Measurements from ENCODE around the gene PINK1.

PINK1 gene

DNA sequence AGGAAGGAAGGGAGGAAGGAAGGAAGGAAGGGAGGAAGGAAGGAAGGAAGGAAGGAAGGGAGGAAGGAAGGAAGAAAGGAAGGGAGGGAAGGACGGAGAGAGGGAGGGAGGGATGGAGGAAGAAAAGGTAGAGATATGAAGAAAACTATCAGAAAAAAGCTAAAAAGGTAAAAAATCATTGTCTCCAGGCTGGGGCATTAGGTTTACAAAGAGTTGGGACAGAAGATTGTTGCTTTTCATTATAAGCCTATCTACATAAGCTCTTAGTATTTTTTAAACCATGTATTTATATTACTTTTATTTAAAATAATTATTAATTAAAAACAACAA, 7.2 kb upstream of the PINK1 start:
- no peak overlapping the region for H3K4me3 ChIP-seq (ENCODE audit: low read depth, low read length)
- no peak for DNase-seq (ENCODE audit: low read depth)
- in situ Hi-C loops (cut with HindIII; ENCODE audit: low sequenced_read_pairs), result loop anchor here (25.0 kb wide), 1 partner anchor 89 kb away; no protein-coding TSS in a partner anchor
- TF ChIP-seq CTCF (IDR thresholded peaks at IDR 0.05; ENCODE audit: low read depth, low read length, missing control alignments), result no peak

- DNase-seq (ENCODE audit: low read depth), result no peak
- no peak overlapping the region for H3K4me3 ChIP-seq (ENCODE audit: low read depth, low read length)
- no peak for TF ChIP-seq CTCF (IDR thresholded peaks at IDR 0.05; ENCODE audit: low read depth, low read length, missing control alignments)
- in situ Hi-C loops (cut with HindIII; ENCODE audit: low sequenced_read_pairs), result loop anchor here (25.0 kb wide), 1 partner anchor 89 kb away; no protein-coding TSS in a partner anchor
These were observed 6.7 kb upstream of the PINK1 start for GRCh38 chr1:20626524-20626923.

GRCh38 chr1:20630729-20631128, 2.5 kb upstream of the PINK1 start:
- no peak for DNase-seq (ENCODE audit: low read depth)
- no peak for TF ChIP-seq CTCF (IDR thresholded peaks at IDR 0.05; ENCODE audit: low read depth, low read length, missing control alignments)
- in situ Hi-C loops (cut with HindIII; ENCODE audit: low sequenced_read_pairs), result loop anchor here (25.0 kb wide), 1 partner anchor 93 kb away; no protein-coding TSS in a partner anchor
- no peak overlapping the region for H3K4me3 ChIP-seq (ENCODE audit: low read depth, low read length)

- in situ Hi-C loops (cut with HindIII; ENCODE audit: low sequenced_read_pairs), result loop anchor here (25.0 kb wide), 1 partner anchor 95 kb away; no protein-coding TSS in a partner anchor
- H3K4me3 ChIP-seq (ENCODE audit: low read depth, low read length), result no peak overlapping the region
- DNase-seq (ENCODE audit: low read depth), result no peak
- TF ChIP-seq CTCF (IDR thresholded peaks at IDR 0.05; ENCODE audit: low read depth, low read length, missing control alignments), result no peak
These were observed 872 bp upstream of the PINK1 start for GRCh38 chr1:20632386-20632785.

DNA sequence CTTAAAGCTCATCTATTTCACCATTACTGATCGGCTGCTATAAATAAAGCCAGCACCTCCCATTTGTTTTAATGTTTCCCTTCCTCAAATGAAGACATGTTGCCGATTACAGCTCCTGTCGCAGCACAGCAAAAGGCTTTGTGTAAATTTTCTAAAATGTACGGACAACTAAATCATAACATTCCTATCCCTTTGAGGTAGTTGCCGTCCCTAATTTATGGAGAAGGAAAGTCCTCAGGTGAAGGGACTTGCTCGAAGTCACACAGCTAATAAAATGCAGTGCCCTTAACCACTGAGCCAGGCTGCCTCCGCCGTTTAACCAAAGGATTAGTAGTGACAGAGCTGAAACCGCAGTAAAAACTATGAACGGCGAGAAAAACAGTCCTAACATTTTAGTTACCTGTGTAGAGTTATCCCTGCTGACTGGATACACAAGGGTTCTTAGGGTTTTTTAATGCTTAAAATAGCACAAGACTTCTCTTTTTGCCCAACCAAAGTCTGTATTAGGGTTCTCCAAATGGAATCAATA, 871 bp downstream of the PINK1 start:
- in situ Hi-C loops (cut with HindIII; ENCODE audit: low sequenced_read_pairs), result loop anchor here (25.0 kb wide), 1 partner anchor 97 kb away; no protein-coding TSS in a partner anchor
- TF ChIP-seq CTCF (IDR thresholded peaks at IDR 0.05; ENCODE audit: low read depth, low read length, missing control alignments), result no peak
- DNase-seq (ENCODE audit: low read depth), result no peak
- peak overlapping the region; percentile 75 for H3K4me3 ChIP-seq (ENCODE audit: low read depth, low read length)

DNA sequence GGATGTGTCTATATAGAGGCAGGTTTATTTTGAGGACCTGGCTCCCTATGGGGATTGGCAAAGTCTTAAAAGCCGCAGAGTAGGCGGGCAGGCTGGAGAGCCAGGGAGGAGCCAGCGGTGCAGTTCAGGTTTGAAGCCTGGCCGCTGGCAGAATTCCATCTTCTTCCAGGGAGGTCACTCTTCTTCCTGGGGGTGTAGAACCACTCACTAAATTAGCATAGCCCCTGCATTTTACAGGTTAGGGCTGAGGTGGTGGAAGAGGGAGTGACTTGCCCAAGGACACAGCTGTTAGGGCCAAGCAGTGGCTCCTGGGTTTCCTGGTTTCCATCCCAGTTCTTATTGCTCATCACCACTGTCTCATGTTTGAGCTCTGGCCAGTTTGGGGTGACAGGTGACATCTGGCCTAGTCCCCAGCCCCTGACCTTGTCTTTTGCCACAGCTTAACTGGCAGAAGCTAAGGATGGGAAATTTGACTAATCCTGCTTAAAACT, 1.4 kb downstream of the PINK1 start:
- DNase-seq (ENCODE audit: low read depth), result peak; percentile 39
- TF ChIP-seq CTCF (IDR thresholded peaks at IDR 0.05; ENCODE audit: low read depth, low read length, missing control alignments), result no peak
- in situ Hi-C loops (cut with HindIII; ENCODE audit: low sequenced_read_pairs), result loop anchor here (25.0 kb wide), 1 partner anchor 97 kb away; no protein-coding TSS in a partner anchor
- peak overlapping the region; percentile 75 for H3K4me3 ChIP-seq (ENCODE audit: low read depth, low read length)
